OCI-LY7 (cell line): ENCODE measurements around the gene MAN1C1. TPM values are rescaled to one million over a fixed set of nuclear protein-coding genes. Genes with fewer than 3 reads are reported as not detected.
A peak's percentile ranks its signal among the peaks of the same experiment; 100 is the strongest.

Source experiments
- BruUV-seq: library from RNA; stranded (reverse); fragments of 400-500 nt; replicated peaks from 2 replicates; lab custom pipeline; 2021; lab: Mats Ljungman, UMichigan
- CTCF ChIA-PET: fragments of 300-600 bp; sonication (Branson Sonifier 250); formaldehyde crosslinking; loops from one replicate; lab custom pipeline; 2022; ENCODE audit warnings: antibody characterized with exemption; ENCODE audit not compliant: unreplicated experiment; lab: Charles Lee
- POLR2A ChIA-PET: fragments of 300-600 bp; sonication (Branson Sonifier 250); formaldehyde crosslinking; loops from one replicate; lab custom pipeline; 2022; ENCODE audit warnings: antibody characterized with exemption; lab: Charles Lee
- DNase-seq: peaks from one replicate; pipeline ENCODE4 v3.0.0-alpha.2; 2015; ENCODE audit warnings: low spot score
- H2AFZ ChIP-seq: fragments of 200-600 bp; sonication (generic), shearing (Covaris generic); 2 replicates; pipeline ENCODE4 v1.6.1; 2014; ENCODE audit warnings: mild to moderate bottlenecking, antibody characterized with exemption, low read length, moderate library complexity
- H3K27ac ChIP-seq: fragments of 200-600 bp; sonication (generic); 2 replicates; pipeline ENCODE4 v1.5.1; 2014; ENCODE audit warnings: mixed run types, low read depth, mild to moderate bottlenecking, moderate library complexity, low read length, inconsistent platforms; ENCODE audit not compliant: poor library complexity, severe bottlenecking
- H3K36me3 ChIP-seq: fragments of 200-600 bp; sonication (generic); 2 replicates; pipeline ENCODE4 v1.6.1; 2014; ENCODE audit warnings: mild to moderate bottlenecking, antibody characterized with exemption, low read length, moderate library complexity, mixed read lengths; ENCODE audit not compliant: insufficient read depth
- H3K4me1 ChIP-seq: fragments of 200-600 bp; sonication (generic); 2 replicates; pipeline ENCODE4 v1.5.1; 2014; ENCODE audit warnings: mild to moderate bottlenecking, low read length; ENCODE audit not compliant: insufficient read depth, poor library complexity, severe bottlenecking
- H3K4me2 ChIP-seq: fragments of 200-600 bp; sonication (generic); 2 replicates; pipeline ENCODE4 v1.6.1; 2014; ENCODE audit warnings: mild to moderate bottlenecking, low read length
- H3K4me3 ChIP-seq: fragments of 200-600 bp; sonication (generic); 2 replicates; pipeline ENCODE4 v1.5.1; 2014; ENCODE audit warnings: mild to moderate bottlenecking, low read depth, low read length; ENCODE audit not compliant: poor library complexity, severe bottlenecking
- H3K79me2 ChIP-seq: fragments of 200-600 bp; sonication (generic); 2 replicates; pipeline ENCODE4 v1.6.1; 2016; ENCODE audit warnings: low read depth, mild to moderate bottlenecking, low read length, moderate library complexity, mixed read lengths; ENCODE audit not compliant: insufficient read depth
- H3K9me2 ChIP-seq: fragments of 200-600 bp; sonication (generic); 2 replicates; pipeline ENCODE4 v1.6.1; 2016; ENCODE audit warnings: mild to moderate bottlenecking, low read length, mixed read lengths; ENCODE audit not compliant: insufficient read depth
- H3K9me3 ChIP-seq: fragments of 200-600 bp; sonication (generic); 2 replicates; pipeline ENCODE4 v1.6.1; 2014; ENCODE audit warnings: mild to moderate bottlenecking, mixed run types, low read length, mixed read lengths
- H4K20me1 ChIP-seq: fragments of 200-600 bp; sonication (generic); 2 replicates; pipeline ENCODE4 v1.6.1; 2014; ENCODE audit warnings: mild to moderate bottlenecking, antibody characterized with exemption, low read length, moderate library complexity, mixed read lengths; ENCODE audit not compliant: insufficient read depth
- CTCF ChIP-seq: fragments of 200-600 bp; sonication (generic); conservative IDR thresholded peaks from 2 replicates; pipeline ENCODE4 v1.5.1; 2014; ENCODE audit warnings: mild to moderate bottlenecking, antibody characterized with exemption, low read length, moderate library complexity, mixed read lengths
- EZH2phosphoT487 ChIP-seq: fragments of 200-600 bp; sonication (generic); IDR thresholded peaks from 2 replicates; pipeline ENCODE4 v1.6.1; 2018; ENCODE audit warnings: low read depth, borderline replicate concordance, mild to moderate bottlenecking, mixed run types, antibody characterized with exemption, low read length, moderate library complexity, mixed read lengths
- intact Hi-C: fragments of 100-400 bp; cut with micrococcal nuclease; formaldehyde crosslinking; loops from one replicate; pipeline ENCODE4 v1.10.0; 2022; ENCODE audit not compliant: unreplicated experiment
- total RNA-seq, 2 experiments: library from RNA; depleted of rRNA in 1 of 2; stranded (reverse); fragments of >200 nt in 1 of 2; shearing (Covaris generic) in 1 of 2; gene quantifications; 2 replicates each; pipeline ENCODE4 v1.2.3, GENCODE V29; 2014 to 2022

MAN1C1 gene
- total RNA-seq, 2 experiments from 2014 or later: 3.0 to 4.9 TPM

GRCh38 chr1:25607123-25607522 lies 9.5 kb upstream of the MAN1C1 start:
- CTCF ChIA-PET: interaction anchor here (0.5 kb wide), 1 partner anchor 12 kb away, joined by 3 read pairs; no protein-coding TSS in a partner anchor

GRCh38 chr1:25608488-25609178 lies 8.0 kb upstream of the MAN1C1 start:
- ChIA-PET POLR2A (interaction anchor here (0.6 to 3.1 kb wide), 9 partner anchors 12 to 380 kb away, joined by 3 to 15 read pairs (median 4); no protein-coding TSS in a partner anchor), CTCF (interaction anchor here (0.6 to 2.3 kb wide), 3 partner anchors 19 to 201 kb away, joined by 3 to 7 read pairs (median 3); no protein-coding TSS in a partner anchor)
- peak overlapping the region; percentile 44 for H3K27ac ChIP-seq
- no peaks in the 10 kb centered on the region for H3K9me3 ChIP-seq
- no peaks in the 10 kb centered on the region for H4K20me1 ChIP-seq
- no peaks in the 10 kb centered on the region for H3K9me2 ChIP-seq
- peaks cover 66% of the 10 kb centered on the region for H3K4me1 ChIP-seq
- intact Hi-C loops: no loop called here
- DNase-seq: peak; percentile 96
- H3K4me3 ChIP-seq: no peak overlapping the region
- TF ChIP-seq EZH2phosphoT487: no peak
- TF ChIP-seq CTCF: peak; percentile 53; the same call in 1 of the 2 replicates
- no TSS peak for BruUV-seq
- H3K79me2 ChIP-seq: no peaks in the 10 kb centered on the region
- no peaks in the 10 kb centered on the region for H3K36me3 ChIP-seq
- peak overlapping the region; percentile 1; the same call in 1 of the 2 replicates for H2AFZ ChIP-seq
- peak overlapping the region; percentile 57 for H3K4me2 ChIP-seq

More at GRCh38 chr1:25607123-25607522, 9.5 kb upstream of the MAN1C1 start:
- POLR2A ChIA-PET: interaction anchor here (0.7 kb wide), 1 partner anchor 57 kb away, joined by 4 read pairs; no protein-coding TSS in a partner anchor
- no peak overlapping the region for H3K27ac ChIP-seq
- TF ChIP-seq EZH2phosphoT487 (no peak), CTCF (no peak)
- no peaks in the 10 kb centered on the region for H3K36me3 ChIP-seq
- H3K4me2 ChIP-seq: 0 out of 2 replicates have a peak overlapping the region, but pooled peaks have one; percentile 4
- H3K4me1 ChIP-seq: peaks cover 77% of the 10 kb centered on the region
- no peak overlapping the region for H3K4me3 ChIP-seq
- H3K9me2 ChIP-seq: no peaks in the 10 kb centered on the region
- no peaks in the 10 kb centered on the region for H3K79me2 ChIP-seq
- intact Hi-C loops: no loop called here
- H4K20me1 ChIP-seq: no peaks in the 10 kb centered on the region
- no peak for DNase-seq
- no TSS peak for BruUV-seq
- no peaks in the 10 kb centered on the region for H3K9me3 ChIP-seq
- H2AFZ ChIP-seq: no peak overlapping the region; the same call in 1 of the 2 replicates
